Smooth muscle cell (in vitro differentiated cells): Measurements from ENCODE around the gene UNC13C. TPM values are rescaled to one million over a fixed set of nuclear protein-coding genes. Genes with fewer than 3 reads are reported as not detected.

Experiments used
- DNase-seq: peaks from one replicate; lab custom pipeline; 2025; ENCODE audit not compliant: unreplicated experiment; lab: John Stamatoyannopoulos, UW
- H2AFZ ChIP-seq: fragments of 200-600 bp; sonication (generic); 2 replicates; pipeline ENCODE4 v1.6.0; 2016; ENCODE audit warnings: antibody characterized with exemption, low read depth, mild to moderate bottlenecking
- H3F3A ChIP-seq: fragments of 200-600 bp; sonication (generic); 2 replicates; pipeline ENCODE4 v1.6.0; 2017; ENCODE audit warnings: antibody characterized with exemption, low read depth
- H3K27ac ChIP-seq: fragments of 200-600 bp; sonication (generic); 2 replicates; pipeline ENCODE4 v1.5.1; 2016; ENCODE audit warnings: low read depth, mild to moderate bottlenecking
- H3K27me3 ChIP-seq: fragments of 200-600 bp; sonication (generic); 2 replicates; pipeline ENCODE4 v1.6.1; 2016; ENCODE audit warnings: low read depth, mild to moderate bottlenecking
- H3K36me3 ChIP-seq: fragments of 200-600 bp; sonication (generic); 2 replicates; pipeline ENCODE4 v1.5.1; 2016; ENCODE audit warnings: low read depth
- H3K4me1 ChIP-seq: fragments of 200-600 bp; sonication (generic); 2 replicates; pipeline ENCODE4 v1.5.1; 2016; ENCODE audit warnings: low read depth
- H3K4me2 ChIP-seq: fragments of 200-600 bp; sonication (generic); 2 replicates; pipeline ENCODE4 v1.6.0; 2016; ENCODE audit warnings: mild to moderate bottlenecking
- H3K4me3 ChIP-seq: fragments of 200-600 bp; sonication (generic); 2 replicates; pipeline ENCODE4 v1.5.1; 2016; ENCODE audit warnings: mild to moderate bottlenecking
- H3K79me2 ChIP-seq: fragments of 200-600 bp; sonication (generic); 2 replicates; pipeline ENCODE4 v1.6.0; 2016; ENCODE audit warnings: low read depth, mild to moderate bottlenecking
- H3K9ac ChIP-seq: fragments of 200-600 bp; sonication (generic); 2 replicates; pipeline ENCODE4 v1.6.0; 2016; ENCODE audit warnings: low read depth
- H3K9me3 ChIP-seq: fragments of 200-600 bp; sonication (generic); replicated peaks from 2 replicates; pipeline ENCODE4 v1.5.1; 2016; ENCODE audit warnings: low read depth
- H4K20me1 ChIP-seq: fragments of 200-600 bp; sonication (generic); 2 replicates; pipeline ENCODE4 v1.6.0; 2016; ENCODE audit warnings: low read depth
- WGBS: methylation state at CpG from one replicate; pipeline ENCODE4 v1.1.7; 2016; ENCODE audit warnings: low lambda C conversion rate; 5-methylcytosine and 5-hydroxymethylcytosine counted together
- polyA plus RNA-seq: library from polyadenylated mRNA; unstranded; fragments of >200 nt; fragmentation: Nextera tagmentation; extraction: Ambion mirVana; gene quantifications from 2 replicates; pipeline ENCODE4 v1.2.1, GENCODE V29; 2016
- total RNA-seq: library from RNA; depleted of rRNA; stranded (reverse); fragments of >200 nt; gene quantifications from 2 replicates; pipeline ENCODE4 v1.2.3, GENCODE V29; 2014
- TF ChIP-seq, protein P1 (sequence below): fragments of 200-600 bp; sonication (generic); IDR thresholded peaks from 2 replicates; pipeline ENCODE4 v1.5.1; 2017; ENCODE audit warnings: borderline replicate concordance, mild to moderate bottlenecking, antibody characterized with exemption; ENCODE audit not compliant: insufficient read depth, poor library complexity, severe bottlenecking

Gene UNC13C
- total and polyA plus RNA-seq, 2 experiments from 2014 or later: 0.85 to 4.0 TPM

DNA sequence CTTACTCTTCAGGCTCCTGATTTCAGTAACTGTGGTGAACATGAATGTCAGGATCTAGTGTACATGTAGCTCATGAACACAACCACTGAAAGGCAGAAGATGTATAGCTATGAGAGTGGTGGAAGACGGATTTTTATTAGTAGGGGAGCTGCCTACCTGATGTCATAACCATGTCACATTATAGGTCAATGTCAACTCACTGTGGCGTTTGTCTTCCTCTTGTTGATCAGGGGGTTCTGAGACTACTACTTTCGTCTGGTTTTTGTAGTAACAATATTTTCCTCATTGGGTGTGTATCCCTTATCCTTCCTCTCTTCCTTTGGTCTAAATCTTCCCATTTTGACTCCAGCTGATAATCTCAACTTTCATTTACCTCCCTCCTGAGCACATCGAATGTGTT, 7.3 kb downstream of the UNC13C start:
- Histone ChIP-seq H4K20me1 (no peaks in the 10 kb centered on the region), H3K9me3 (no peaks in the 10 kb centered on the region), H3K9ac (no peak overlapping the region), H3K79me2 (no peaks in the 10 kb centered on the region), H2AFZ (no peak overlapping the region), H3F3A (no peaks in the 10 kb centered on the region), H3K4me1 (no peaks in the 10 kb centered on the region), H3K4me2 (no peak overlapping the region), H3K36me3 (no peaks in the 10 kb centered on the region), H3K27me3 (no peaks in the 10 kb centered on the region), H3K4me3 (no peak overlapping the region), H3K27ac (no peak overlapping the region)
- TF ChIP-seq, protein P1, sequence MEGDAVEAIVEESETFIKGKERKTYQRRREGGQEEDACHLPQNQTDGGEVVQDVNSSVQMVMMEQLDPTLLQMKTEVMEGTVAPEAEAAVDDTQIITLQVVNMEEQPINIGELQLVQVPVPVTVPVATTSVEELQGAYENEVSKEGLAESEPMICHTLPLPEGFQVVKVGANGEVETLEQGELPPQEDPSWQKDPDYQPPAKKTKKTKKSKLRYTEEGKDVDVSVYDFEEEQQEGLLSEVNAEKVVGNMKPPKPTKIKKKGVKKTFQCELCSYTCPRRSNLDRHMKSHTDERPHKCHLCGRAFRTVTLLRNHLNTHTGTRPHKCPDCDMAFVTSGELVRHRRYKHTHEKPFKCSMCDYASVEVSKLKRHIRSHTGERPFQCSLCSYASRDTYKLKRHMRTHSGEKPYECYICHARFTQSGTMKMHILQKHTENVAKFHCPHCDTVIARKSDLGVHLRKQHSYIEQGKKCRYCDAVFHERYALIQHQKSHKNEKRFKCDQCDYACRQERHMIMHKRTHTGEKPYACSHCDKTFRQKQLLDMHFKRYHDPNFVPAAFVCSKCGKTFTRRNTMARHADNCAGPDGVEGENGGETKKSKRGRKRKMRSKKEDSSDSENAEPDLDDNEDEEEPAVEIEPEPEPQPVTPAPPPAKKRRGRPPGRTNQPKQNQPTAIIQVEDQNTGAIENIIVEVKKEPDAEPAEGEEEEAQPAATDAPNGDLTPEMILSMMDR: no peak
- 84% methylated on average over 4 of the region's 4 CpGs for WGBS
- DNase-seq: no peak

DNA sequence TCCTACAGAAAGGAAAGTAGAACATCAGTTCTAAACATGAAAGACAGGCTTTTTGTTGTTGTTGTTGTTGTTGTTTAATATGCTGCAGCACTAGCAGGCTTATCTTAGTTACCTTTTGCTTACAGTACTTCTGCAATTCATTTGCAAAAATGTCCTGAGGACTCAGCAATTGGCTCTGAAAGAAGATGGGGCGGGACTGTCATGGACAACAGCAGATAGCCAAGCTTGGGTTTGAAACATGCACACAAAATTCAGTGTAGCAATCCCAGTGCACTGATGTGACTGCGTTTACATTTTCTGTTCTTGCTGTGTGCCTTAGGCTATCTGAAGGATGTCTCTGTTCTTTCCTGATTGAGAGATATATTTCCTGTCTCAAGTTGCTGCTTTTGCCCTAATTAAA, 9.2 kb downstream of the UNC13C start:
- Histone ChIP-seq H4K20me1 (no peaks in the 10 kb centered on the region), H3F3A (no peaks in the 10 kb centered on the region), H3K9me3 (no peaks in the 10 kb centered on the region), H3K27me3 (no peaks in the 10 kb centered on the region), H2AFZ (no peak overlapping the region), H3K4me3 (no peak overlapping the region), H3K4me1 (no peaks in the 10 kb centered on the region), H3K4me2 (no peak overlapping the region), H3K9ac (no peak overlapping the region), H3K27ac (no peak overlapping the region), H3K79me2 (no peaks in the 10 kb centered on the region), H3K36me3 (no peaks in the 10 kb centered on the region)
- 70% methylated on average over 2 of the region's 2 CpGs for WGBS
- DNase-seq: no peak
- TF ChIP-seq, protein P1: no peak

DNA sequence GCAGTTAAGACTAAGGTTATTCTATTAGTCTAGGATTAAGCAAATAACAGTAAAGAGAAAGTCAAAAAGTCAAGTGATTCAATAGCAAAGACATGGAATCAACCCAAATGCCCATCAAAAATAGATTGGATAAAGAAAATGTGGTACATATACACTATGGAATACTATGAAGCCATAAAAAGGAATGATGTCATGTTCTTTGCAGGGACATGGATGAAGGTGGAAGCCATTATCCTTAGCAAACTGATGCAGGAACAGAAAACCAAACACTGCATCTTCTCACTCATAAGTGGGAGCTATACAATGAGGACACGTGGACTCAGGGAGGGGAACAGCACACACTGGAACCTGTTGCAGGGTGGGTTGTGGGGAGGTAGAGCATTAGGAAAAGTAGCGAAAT, 29.0 kb downstream of the UNC13C start:
- no peak overlapping the region for H3K9ac ChIP-seq
- H3K27me3 ChIP-seq: no peaks in the 10 kb centered on the region
- H3F3A ChIP-seq: no peaks in the 10 kb centered on the region
- H3K27ac ChIP-seq: no peak overlapping the region
- no peaks in the 10 kb centered on the region for H3K4me1 ChIP-seq
- no peaks in the 10 kb centered on the region for H4K20me1 ChIP-seq
- 75% methylated on average over 2 of the region's 2 CpGs for WGBS
- H3K36me3 ChIP-seq: no peaks in the 10 kb centered on the region
- H3K9me3 ChIP-seq: no peaks in the 10 kb centered on the region
- H2AFZ ChIP-seq: no peak overlapping the region
- no peak overlapping the region for H3K4me2 ChIP-seq
- no peaks in the 10 kb centered on the region for H3K79me2 ChIP-seq
- no peak overlapping the region for H3K4me3 ChIP-seq
- no peak for DNase-seq
- TF ChIP-seq, protein P1: no peak

DNA sequence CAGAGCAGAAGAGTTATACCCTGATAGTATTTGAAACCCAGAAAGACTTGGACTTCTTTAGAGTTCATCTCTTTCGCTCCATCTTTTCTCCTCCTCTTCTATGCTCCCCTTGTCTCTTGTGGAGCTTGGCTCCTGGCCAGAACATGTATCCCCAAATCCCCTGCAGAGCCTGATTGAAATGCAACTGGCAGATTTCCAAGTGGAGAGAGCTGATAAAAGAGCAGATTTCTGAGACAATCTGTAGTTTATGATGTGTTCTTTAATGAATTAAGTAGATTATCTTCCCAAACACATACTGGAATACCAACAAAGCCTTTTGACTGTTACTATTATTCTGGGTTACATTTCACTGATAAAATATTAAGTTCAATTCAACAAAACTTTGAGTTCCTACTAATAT, 33.4 kb downstream of the UNC13C start:
- Histone ChIP-seq H3K79me2 (no peaks in the 10 kb centered on the region), H3K4me1 (no peaks in the 10 kb centered on the region), H4K20me1 (no peaks in the 10 kb centered on the region), H3K9me3 (no peaks in the 10 kb centered on the region), H3K36me3 (no peaks in the 10 kb centered on the region), H3F3A (peaks cover 4% of the 10 kb centered on the region), H3K27ac (no peak overlapping the region), H3K9ac (no peak overlapping the region), H2AFZ (no peak overlapping the region), H3K4me3 (no peak overlapping the region), H3K27me3 (no peaks in the 10 kb centered on the region), H3K4me2 (no peak overlapping the region)
- no peak for DNase-seq
- TF ChIP-seq, protein P1: no peak
- 61% methylated on average over 1 of the region's 1 CpG for WGBS
